Common myeloid progenitor, CD34-positive (primary cell): ENCODE data around the gene GPER1.
A peak's percentile ranks its signal among the peaks of the same experiment; 100 is the strongest.

Experiments
- CTCF ChIA-PET: fragments of 350-600 bp; sonication (Branson Sonifier 250); formaldehyde crosslinking; loops from one replicate; lab custom pipeline; 2021; ENCODE audit warnings: antibody characterized with exemption; lab: Charles Lee
- POLR2A ChIA-PET: fragments of 350-600 bp; sonication (Branson Sonifier 250); formaldehyde crosslinking; loops from one replicate; lab custom pipeline; 2021; ENCODE audit warnings: antibody characterized with exemption; lab: Charles Lee
- DNase-seq, 3 donors: peaks; one replicate each; pipeline versions ENCODE4 v3.0.0 to v3.0.0-alpha.2; 2013
- H3K27ac ChIP-seq, 2 experiments: 1 replicate in 1 of 2; 2 replicates in 1 of 2; pipeline ENCODE4 v1.7.0; 2013; ENCODE audit warnings: inconsistent platforms in 2 of 2, low read length in 2 of 2, mild to moderate bottlenecking in 2 of 2, low read depth in 1 of 2, moderate library complexity in 1 of 2; ENCODE audit not compliant: severe bottlenecking in 2 of 2, insufficient read depth in 1 of 2, poor library complexity in 1 of 2
- H3K27me3 ChIP-seq, 5 experiments: replicated peaks in 2 of 5; 1 replicate in 3 of 5; 2 replicates in 2 of 5; pipeline versions ENCODE4 v1.6.1 to v1.7.0; 2013; ENCODE audit warnings: low read length in 4 of 5, mild to moderate bottlenecking in 2 of 5, moderate library complexity in 2 of 5, inconsistent platforms in 1 of 5; ENCODE audit not compliant: insufficient read depth in 5 of 5, control insufficient read depth in 4 of 5
- H3K36me3 ChIP-seq, 4 experiments: 1 replicate in 2 of 4; 2 replicates in 2 of 4; pipeline versions ENCODE4 v1.6.1 to v1.7.0; 2013; ENCODE audit warnings: low read length in 3 of 4, control low read depth in 1 of 4, mild to moderate bottlenecking in 1 of 4; ENCODE audit not compliant: control insufficient read depth in 4 of 4, insufficient read depth in 4 of 4
- H3K4me1 ChIP-seq, 4 experiments: 1 replicate in 3 of 4; 2 replicates in 1 of 4; pipeline versions ENCODE4 v1.6.1 to v1.7.1; 2013; ENCODE audit warnings: low read length in 3 of 4, mild to moderate bottlenecking in 3 of 4, control low read depth in 1 of 4, inconsistent platforms in 1 of 4, moderate library complexity in 1 of 4; ENCODE audit not compliant: control insufficient read depth in 4 of 4, insufficient read depth in 4 of 4; ENCODE audit errors: control extremely low read depth in 1 of 4
- H3K4me3 ChIP-seq, 7 experiments: 1 replicate in 4 of 7; 2 replicates in 3 of 7; pipeline versions ENCODE4 v1.5.1 to v1.7.0; 2013; ENCODE audit warnings: mild to moderate bottlenecking in 7 of 7, low read length in 6 of 7, moderate library complexity in 6 of 7, inconsistent platforms in 2 of 7, low read depth in 2 of 7, control low read depth in 1 of 7; ENCODE audit not compliant: insufficient read depth in 4 of 7, control insufficient read depth in 1 of 7; ENCODE audit errors: extremely low read depth in 1 of 7
- H3K9me3 ChIP-seq, 5 experiments: 1 replicate in 4 of 5; 2 replicates in 1 of 5; pipeline versions ENCODE4 v1.6.1 to v1.7.1; 2013; ENCODE audit warnings: low read length in 4 of 5, mild to moderate bottlenecking in 2 of 5, inconsistent platforms in 1 of 5, low read depth in 1 of 5, moderate library complexity in 1 of 5; ENCODE audit not compliant: control insufficient read depth in 4 of 5, insufficient read depth in 2 of 5; ENCODE audit errors: control extremely low read depth in 1 of 5
- WGBS: methylation state at CpG from one replicate; pipeline ENCODE4 v1.1.5; 2013; ENCODE audit not compliant: insufficient coverage; 5-methylcytosine and 5-hydroxymethylcytosine counted together

Gene GPER1

DNA sequence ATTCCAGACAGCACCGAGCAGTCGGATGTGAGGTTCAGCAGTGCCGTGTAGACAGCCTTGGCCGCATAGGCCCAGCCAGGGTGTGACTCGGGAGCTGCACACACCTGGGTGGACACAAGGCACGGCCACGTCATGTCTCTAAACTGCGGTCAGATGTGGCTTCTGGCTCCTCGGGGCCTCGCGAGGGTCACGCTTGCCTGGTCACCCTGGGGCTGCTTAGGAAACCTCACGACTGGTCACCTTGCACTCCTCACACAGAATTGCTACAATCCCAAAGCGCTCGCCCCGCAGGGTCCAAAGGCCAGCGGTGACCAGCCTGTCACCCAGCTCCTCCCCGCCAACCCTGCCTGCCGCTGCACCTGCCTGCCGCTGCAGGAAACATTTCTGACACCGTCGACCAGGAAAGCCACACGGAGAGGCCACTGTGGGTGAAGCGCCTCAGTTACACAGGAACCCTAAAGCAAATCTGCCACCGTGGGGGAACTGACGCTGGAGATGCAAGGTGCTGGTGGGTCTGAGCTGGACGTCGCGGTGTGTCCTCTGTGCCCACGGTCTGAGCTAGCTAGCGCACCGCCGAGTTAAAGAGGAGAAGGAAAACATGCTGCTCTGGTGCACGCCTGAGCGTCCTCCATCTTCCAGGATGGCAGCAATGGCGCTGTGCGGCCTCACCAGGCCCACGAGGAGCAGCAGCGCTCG lies 5.0 kb downstream of the GPER1 start:
- H3K27ac ChIP-seq, result no peak overlapping the region
- no peak for DNase-seq
- no peak overlapping the region for H3K4me3 ChIP-seq
- H3K9me3 ChIP-seq, result no peaks in the 10 kb centered on the region
- H3K36me3 ChIP-seq, result peaks cover 0 to 9% (median 3%) of the 10 kb centered on the region in 4 experiments
- H3K4me1 ChIP-seq, result peaks cover 0 to 8% (median 0%) of the 10 kb centered on the region in 4 experiments
- CTCF ChIA-PET, result interaction anchor here (0.9 to 2.2 kb wide), 2 partner anchors 98 to 100 kb away, joined by 3 to 7 read pairs; no protein-coding TSS in a partner anchor
- H3K27me3 ChIP-seq, result no peaks in the 10 kb centered on the region
- POLR2A ChIA-PET, result no interaction called here
- 97% methylated on average over 35 of the region's 40 CpGs for WGBS

DNA sequence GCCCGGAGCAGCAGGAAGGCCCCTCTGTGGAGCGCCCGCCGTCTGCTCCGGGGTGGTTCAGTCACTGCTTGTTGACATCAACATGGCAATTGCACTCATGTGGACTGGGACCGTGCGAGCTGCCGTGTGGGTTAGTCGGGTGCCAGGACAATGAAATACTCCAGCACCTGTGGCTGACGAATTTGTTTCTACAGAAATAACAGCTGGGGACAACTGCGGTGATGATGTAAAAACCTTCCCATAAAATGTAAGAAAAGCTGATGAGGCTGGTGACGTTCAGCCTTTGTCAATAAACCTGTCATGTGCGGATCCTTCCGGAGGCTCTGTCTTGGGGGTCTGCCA lies 5.6 kb downstream of the GPER1 start:
- Histone ChIP-seq H3K27ac (no peak overlapping the region), H3K9me3 (peaks cover 0 to 3% (median 0%) of the 10 kb centered on the region in 5 experiments), H3K36me3 (peaks cover 0 to 9% (median 6%) of the 10 kb centered on the region in 4 experiments), H3K4me1 (peaks cover 0 to 5% (median 0%) of the 10 kb centered on the region in 4 experiments), H3K4me3 (no peak overlapping the region), H3K27me3 (no peaks in the 10 kb centered on the region)
- WGBS, result 95% methylated on average over 14 of the region's 14 CpGs
- ChIA-PET POLR2A (no interaction called here), CTCF (interaction anchor here (0.9 to 2.2 kb wide), 2 partner anchors 99 to 101 kb away, joined by 3 to 7 read pairs; no protein-coding TSS in a partner anchor)
- DNase-seq, result no peak

DNA sequence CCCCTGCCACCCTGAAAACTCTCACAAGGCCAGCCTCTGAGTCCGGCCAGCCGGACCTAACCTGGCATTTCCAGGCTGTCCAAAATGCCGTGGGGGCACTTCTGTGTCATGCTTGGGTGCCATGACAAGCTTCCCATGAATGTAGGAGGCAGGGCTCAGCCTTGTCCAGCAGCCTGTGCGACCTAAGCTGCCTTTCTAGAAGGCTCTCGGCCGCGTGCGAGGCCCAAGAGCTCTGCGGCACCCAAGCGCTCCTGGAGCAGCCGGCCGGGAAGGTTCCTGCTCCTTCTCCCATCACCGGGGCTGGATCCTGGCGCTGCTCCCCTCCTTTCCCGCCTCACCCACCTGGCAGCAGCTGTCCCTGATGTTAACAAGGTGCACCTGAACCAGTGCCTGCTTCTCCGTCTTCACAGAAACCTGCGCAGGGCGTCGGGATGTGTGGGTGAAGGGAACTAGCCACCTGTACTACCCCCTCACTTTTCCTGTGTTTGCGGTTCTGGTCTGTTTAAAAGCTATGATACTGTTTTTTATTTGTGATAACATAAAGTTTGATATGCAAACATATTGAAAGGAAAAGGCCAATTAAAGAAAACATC lies 6.1 kb downstream of the GPER1 start:
- no peak for DNase-seq
- Histone ChIP-seq H3K4me1 (peaks cover 0 to 5% (median 0%) of the 10 kb centered on the region in 4 experiments), H3K9me3 (peaks cover 0 to 3% (median 0%) of the 10 kb centered on the region in 5 experiments), H3K27me3 (no peaks in the 10 kb centered on the region), H3K36me3 (peaks cover 0 to 9% (median 6%) of the 10 kb centered on the region in 4 experiments), H3K27ac (no peak overlapping the region), H3K4me3 (no peak overlapping the region)
- ChIA-PET CTCF (interaction anchor here (0.9 to 2.2 kb wide), 4 partner anchors 9 to 101 kb away, joined by 3 to 7 read pairs (median 3); no protein-coding TSS in a partner anchor), POLR2A (no interaction called here)
- WGBS, result over 99% methylated on average over 11 of the region's 20 CpGs

DNA sequence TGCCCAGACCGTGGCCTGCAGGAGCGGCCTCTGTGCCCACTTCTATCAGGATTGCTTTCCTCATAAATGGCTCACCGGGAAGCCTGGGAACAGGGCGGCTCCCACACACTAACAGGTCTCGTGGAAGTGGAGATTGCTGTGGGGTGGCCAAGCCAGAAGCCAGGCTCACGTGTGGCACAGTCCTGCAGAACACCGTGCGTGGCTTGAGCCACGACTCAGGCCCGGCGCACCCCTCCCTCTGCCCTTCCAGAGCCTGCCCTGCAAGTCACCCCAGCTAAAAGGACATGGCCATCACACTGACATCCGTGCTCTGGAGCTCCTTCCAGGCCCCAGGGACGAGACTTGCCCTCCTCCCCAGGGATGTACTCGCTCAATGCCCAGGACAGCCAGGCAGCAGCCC lies 7.0 kb downstream of the GPER1 start:
- H3K9me3 ChIP-seq, result peaks cover 0 to 3% (median 0%) of the 10 kb centered on the region in 5 experiments
- H3K36me3 ChIP-seq, result peaks cover 0 to 9% (median 6%) of the 10 kb centered on the region in 4 experiments
- POLR2A ChIA-PET, result interaction anchor here (0.6 kb wide), 1 partner anchor 69 kb away, joined by 3 read pairs; no protein-coding TSS in a partner anchor
- CTCF ChIA-PET, result interaction anchor here (0.7 to 2.2 kb wide), 5 partner anchors 8 to 101 kb away, joined by 3 to 7 read pairs (median 3); no protein-coding TSS in a partner anchor
- no peak for DNase-seq
- H3K4me3 ChIP-seq, result no peak overlapping the region
- 98% methylated on average over 8 of the region's 14 CpGs for WGBS
- H3K4me1 ChIP-seq, result peaks cover 0 to 5% (median 0%) of the 10 kb centered on the region in 4 experiments
- H3K27ac ChIP-seq, result no peak overlapping the region
- no peaks in the 10 kb centered on the region for H3K27me3 ChIP-seq

DNA sequence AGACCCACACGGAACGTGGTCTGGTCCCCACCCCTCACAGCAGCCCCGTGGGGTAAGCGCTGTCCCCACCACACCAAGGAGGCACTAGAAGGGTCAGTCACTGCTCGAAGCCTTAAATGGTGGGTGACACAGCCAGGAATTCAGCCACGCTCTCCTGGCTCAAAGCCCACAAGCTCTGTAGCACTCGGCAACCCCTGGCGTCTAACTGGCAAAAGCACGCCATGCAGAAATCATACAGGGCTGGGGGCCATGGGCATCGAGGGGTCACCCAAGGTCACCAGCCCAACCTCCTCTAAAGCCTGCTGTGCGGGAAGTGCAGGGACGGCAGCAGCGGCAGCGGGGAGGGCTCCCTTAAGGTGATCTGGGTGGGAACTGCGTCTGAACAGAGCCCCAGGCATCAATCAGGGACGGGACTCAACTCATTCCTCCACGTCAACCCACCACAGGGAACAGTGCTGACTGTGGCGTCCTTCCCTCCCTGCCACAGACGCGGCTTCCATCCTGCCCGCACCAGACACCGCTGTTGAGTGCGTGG lies 7.8 kb downstream of the GPER1 start:
- DNase-seq, result no peak
- 97% methylated on average over 17 of the region's 23 CpGs for WGBS
- Histone ChIP-seq H3K4me1 (peaks cover 0 to 7% (median 0%) of the 10 kb centered on the region in 4 experiments), H3K27ac (no peak overlapping the region), H3K27me3 (no peaks in the 10 kb centered on the region), H3K9me3 (peaks cover 0 to 3% (median 0%) of the 10 kb centered on the region in 5 experiments), H3K36me3 (peaks cover 0 to 12% (median 6%) of the 10 kb centered on the region in 4 experiments), H3K4me3 (no peak overlapping the region)
- CTCF ChIA-PET, result interaction anchor here (1.2 kb wide), 1 partner anchor 74 kb away, joined by 3 read pairs; no protein-coding TSS in a partner anchor
- POLR2A ChIA-PET, result interaction anchor here (0.6 kb wide), 1 partner anchor 68 kb away, joined by 3 read pairs; no protein-coding TSS in a partner anchor

DNA sequence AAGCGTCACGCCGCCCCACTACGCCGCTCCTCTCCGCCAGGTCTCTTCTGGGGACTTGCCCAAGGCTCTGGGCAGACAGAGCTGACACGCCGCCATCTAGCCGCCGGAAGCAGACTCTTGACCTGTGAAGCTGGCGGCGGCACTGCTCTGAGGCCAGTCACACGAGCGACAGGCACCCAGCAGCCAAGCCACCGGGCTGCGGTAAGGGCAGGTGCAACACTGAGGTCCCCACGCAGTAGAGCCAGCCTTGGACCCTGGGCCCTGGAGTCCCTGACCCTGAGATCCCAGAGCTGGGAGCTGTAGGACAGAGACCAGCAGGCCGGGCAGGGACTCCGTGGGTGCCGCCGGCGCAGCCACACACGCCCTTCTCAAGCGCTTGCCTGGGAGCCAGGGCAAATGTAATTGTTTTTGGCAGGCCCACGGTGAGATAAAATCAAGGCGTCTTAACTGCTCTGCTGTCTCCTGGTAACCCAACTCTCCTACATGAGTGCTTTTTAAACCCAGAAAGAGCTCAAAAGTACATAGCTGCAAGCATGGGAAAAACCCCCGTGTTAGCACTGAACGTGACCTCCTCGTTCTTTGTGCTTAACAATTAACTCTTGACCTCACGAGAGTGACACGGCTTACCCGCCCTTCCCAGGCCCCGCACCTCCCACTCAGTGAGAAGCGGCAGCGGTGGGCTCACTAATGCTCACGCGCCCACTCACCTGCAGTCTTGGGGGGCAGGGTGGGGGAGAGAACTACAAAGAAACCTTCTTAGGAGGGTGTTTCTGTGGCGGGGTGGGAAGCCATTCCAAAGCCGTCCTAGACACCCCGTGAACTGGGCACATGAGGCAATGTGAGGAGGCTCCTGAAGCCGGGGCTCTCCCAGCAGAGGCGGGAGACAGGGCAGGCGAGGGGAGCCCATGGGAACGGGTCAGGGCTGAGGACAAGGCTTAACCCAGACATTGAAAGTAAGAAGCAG lies 8.5 kb downstream of the GPER1 start:
- Histone ChIP-seq H3K4me3 (no peak overlapping the region), H3K27me3 (no peaks in the 10 kb centered on the region), H3K27ac (no peak overlapping the region), H3K4me1 (peaks cover 0 to 5% (median 0%) of the 10 kb centered on the region in 4 experiments), H3K9me3 (peaks cover 0 to 3% (median 0%) of the 10 kb centered on the region in 5 experiments), H3K36me3 (peaks cover 0 to 12% (median 8%) of the 10 kb centered on the region in 4 experiments)
- ChIA-PET POLR2A (no interaction called here), CTCF (no interaction called here)
- peak in 1 of 3 donors; percentile 8 for DNase-seq
- 98% methylated on average over 31 of the region's 44 CpGs for WGBS
